OCI-LY1 (cell line): ENCODE measurements around the gene PRDM9.
"Not testable (repeated sequence)": the region's sequence is repeated elsewhere in the genome, so short reads cannot be mapped to it uniquely, and the experiment has no call there.

Source experiments
- H2AFZ ChIP-seq: fragments of 200-600 bp; sonication (generic), shearing (Covaris generic); 2 replicates; pipeline ENCODE4 v1.6.0; 2014; ENCODE audit warnings: antibody characterized with exemption, mild to moderate bottlenecking, low read length
- H3F3A ChIP-seq: fragments of 200-600 bp; sonication (generic), shearing (Covaris generic); 2 replicates; pipeline ENCODE4 v1.6.0; 2014; ENCODE audit warnings: mild to moderate bottlenecking, antibody characterized with exemption, low read length, moderate library complexity; ENCODE audit not compliant: insufficient read depth
- H3K27ac ChIP-seq: fragments of 200-600 bp; sonication (generic); 2 replicates; pipeline ENCODE4 v1.5.1; 2014; ENCODE audit warnings: low read length, mixed run types, mild to moderate bottlenecking, low read depth; ENCODE audit not compliant: poor library complexity, severe bottlenecking
- H3K27me3 ChIP-seq: fragments of 200-600 bp; sonication (generic); 2 replicates; pipeline ENCODE4 v1.6.0; 2014; ENCODE audit warnings: antibody characterized with exemption, mild to moderate bottlenecking, low read length, moderate library complexity; ENCODE audit not compliant: insufficient read depth
- H3K36me3 ChIP-seq: fragments of 200-600 bp; sonication (generic); 2 replicates; pipeline ENCODE4 v1.6.1; 2014; ENCODE audit warnings: mild to moderate bottlenecking, antibody characterized with exemption, low read length, moderate library complexity, mixed read lengths; ENCODE audit not compliant: insufficient read depth
- H3K4me1 ChIP-seq: fragments of 200-600 bp; sonication (generic); 2 replicates; pipeline ENCODE4 v1.5.1; 2014; ENCODE audit warnings: mild to moderate bottlenecking, low read length, moderate library complexity; ENCODE audit not compliant: insufficient read depth, severe bottlenecking
- H3K4me2 ChIP-seq: fragments of 200-600 bp; sonication (generic), shearing (Covaris generic); 2 replicates; pipeline ENCODE4 v1.6.1; 2014; ENCODE audit warnings: low read length
- H3K4me3 ChIP-seq: fragments of 200-600 bp; sonication (generic); 2 replicates; pipeline ENCODE4 v1.5.1; 2014; ENCODE audit warnings: low read length, low read depth, mild to moderate bottlenecking, mixed read lengths; ENCODE audit not compliant: poor library complexity, severe bottlenecking
- H3K79me2 ChIP-seq: fragments of 200-600 bp; shearing (Covaris generic); 2 replicates; pipeline ENCODE4 v1.6.1; 2016; ENCODE audit warnings: mixed run types, low read length, mixed read lengths; ENCODE audit not compliant: insufficient read depth
- H3K9ac ChIP-seq: fragments of 200-600 bp; sonication (generic), shearing (Covaris generic); 2 replicates; pipeline ENCODE4 v1.6.1; 2014; ENCODE audit warnings: mild to moderate bottlenecking, low read length, mixed read lengths
- H3K9me2 ChIP-seq: fragments of 200-600 bp; sonication (generic), shearing (Covaris generic); 2 replicates; pipeline ENCODE4 v1.6.1; 2014; ENCODE audit warnings: low read depth, mild to moderate bottlenecking, low read length, mixed read lengths
- H3K9me3 ChIP-seq: fragments of 200-600 bp; shearing (Covaris generic); 2 replicates; pipeline ENCODE4 v1.6.1; 2014; ENCODE audit warnings: low read length, mixed read lengths
- H4K20me1 ChIP-seq: fragments of 200-600 bp; sonication (generic), shearing (Covaris generic); 2 replicates; pipeline ENCODE4 v1.6.0; 2016; ENCODE audit warnings: mild to moderate bottlenecking, low read length; ENCODE audit not compliant: insufficient read depth
- EZH2 ChIP-seq: fragments of 200-600 bp; sonication (generic), shearing (Covaris generic); IDR thresholded peaks from 2 replicates; pipeline ENCODE4 v1.8.0; 2017; ENCODE audit warnings: borderline replicate concordance, mixed run types, mild to moderate bottlenecking, antibody characterized with exemption, low read length, moderate library complexity, mixed read lengths
- TF ChIP-seq, protein P1 (sequence below): fragments of 200-600 bp; sonication (generic), shearing (Covaris generic); IDR thresholded peaks from 2 replicates; pipeline ENCODE4 v1.5.1; 2017; ENCODE audit warnings: mild to moderate bottlenecking, antibody characterized with exemption, low read length, moderate library complexity, mixed read lengths

The PRDM9 gene

DNA sequence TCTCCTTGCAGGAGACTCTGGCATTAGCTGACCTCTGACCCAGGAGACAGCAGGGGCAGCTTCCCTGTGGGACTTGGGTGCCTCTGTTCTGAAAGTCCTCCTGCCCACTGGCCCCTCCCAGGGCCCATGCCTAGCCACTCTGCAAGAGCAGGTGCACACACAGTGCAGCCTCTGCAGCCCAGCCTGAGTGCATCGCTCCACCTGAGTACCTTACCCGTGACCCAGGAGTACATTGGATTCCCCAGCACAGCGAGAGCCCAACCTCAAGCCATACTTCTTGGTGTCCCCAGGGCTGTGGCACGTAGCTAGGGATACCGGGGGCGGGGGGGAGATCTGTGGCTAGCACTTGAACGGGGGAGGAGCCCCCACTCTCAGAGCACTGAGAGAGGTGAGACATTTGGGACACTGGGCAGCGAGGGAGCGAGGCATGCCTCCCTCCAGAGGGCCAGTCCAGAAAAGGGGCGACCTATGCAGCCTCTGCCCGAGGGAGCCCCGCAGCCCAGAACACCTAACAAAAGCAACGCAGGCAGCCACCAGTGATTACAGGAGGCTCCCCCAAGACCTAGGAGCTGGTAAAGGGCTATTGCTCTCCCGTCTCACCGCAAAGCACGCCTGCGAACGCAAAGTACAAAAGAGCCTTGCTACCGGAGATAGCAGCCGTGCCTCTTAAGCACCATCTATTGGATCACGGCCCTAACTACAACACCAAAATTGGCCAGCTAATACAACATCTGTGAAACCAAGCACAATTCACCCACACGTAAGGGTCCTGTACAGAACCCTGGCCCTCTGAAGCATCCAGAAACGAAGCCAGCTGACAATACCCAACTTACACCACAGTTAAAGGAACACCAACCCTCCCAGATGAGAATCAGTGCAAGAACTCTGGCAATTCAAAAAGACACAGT is 826 bp upstream of the PRDM9 start:
- Histone ChIP-seq H3K4me3 (no peak overlapping the region), H2AFZ (no peak overlapping the region), H3K4me2 (no peak overlapping the region), H3K36me3 (no peaks in the 10 kb centered on the region), H3K9ac (no peak overlapping the region), H3K9me3 (no peaks in the 10 kb centered on the region), H3K79me2 (no peaks in the 10 kb centered on the region), H3K27me3 (no peaks in the 10 kb centered on the region), H3K9me2 (no peaks in the 10 kb centered on the region), H4K20me1 (no peaks in the 10 kb centered on the region), H3F3A (no peaks in the 10 kb centered on the region), H3K4me1 (no peaks in the 10 kb centered on the region), H3K27ac (no peak overlapping the region)
- TF ChIP-seq, protein P1, sequence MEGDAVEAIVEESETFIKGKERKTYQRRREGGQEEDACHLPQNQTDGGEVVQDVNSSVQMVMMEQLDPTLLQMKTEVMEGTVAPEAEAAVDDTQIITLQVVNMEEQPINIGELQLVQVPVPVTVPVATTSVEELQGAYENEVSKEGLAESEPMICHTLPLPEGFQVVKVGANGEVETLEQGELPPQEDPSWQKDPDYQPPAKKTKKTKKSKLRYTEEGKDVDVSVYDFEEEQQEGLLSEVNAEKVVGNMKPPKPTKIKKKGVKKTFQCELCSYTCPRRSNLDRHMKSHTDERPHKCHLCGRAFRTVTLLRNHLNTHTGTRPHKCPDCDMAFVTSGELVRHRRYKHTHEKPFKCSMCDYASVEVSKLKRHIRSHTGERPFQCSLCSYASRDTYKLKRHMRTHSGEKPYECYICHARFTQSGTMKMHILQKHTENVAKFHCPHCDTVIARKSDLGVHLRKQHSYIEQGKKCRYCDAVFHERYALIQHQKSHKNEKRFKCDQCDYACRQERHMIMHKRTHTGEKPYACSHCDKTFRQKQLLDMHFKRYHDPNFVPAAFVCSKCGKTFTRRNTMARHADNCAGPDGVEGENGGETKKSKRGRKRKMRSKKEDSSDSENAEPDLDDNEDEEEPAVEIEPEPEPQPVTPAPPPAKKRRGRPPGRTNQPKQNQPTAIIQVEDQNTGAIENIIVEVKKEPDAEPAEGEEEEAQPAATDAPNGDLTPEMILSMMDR = no peak
- TF ChIP-seq EZH2 = no peak

DNA sequence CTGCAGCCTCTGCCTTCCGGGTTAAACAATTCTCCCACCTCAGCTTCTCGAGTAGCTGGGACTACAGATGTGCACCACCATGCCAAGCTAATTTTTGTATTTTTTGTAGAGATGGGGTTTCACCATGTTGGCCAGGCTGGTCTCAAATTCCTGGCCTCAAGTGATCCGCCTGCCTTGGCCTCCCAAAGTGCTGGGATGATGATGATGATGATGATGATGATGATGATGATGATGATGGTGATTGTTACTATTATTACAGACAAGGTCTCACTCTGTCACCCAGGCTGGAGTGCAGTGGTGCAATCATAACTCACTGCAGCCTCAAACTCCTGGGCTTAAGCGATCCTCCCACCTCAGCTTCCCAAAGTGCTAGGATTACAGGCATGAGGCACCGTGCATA is 3.0 kb downstream of the PRDM9 start:
- H3K27me3 ChIP-seq, H4K20me1 ChIP-seq, H3K9me3 ChIP-seq, H3K9me2 ChIP-seq, H2AFZ ChIP-seq, H3K79me2 ChIP-seq, H3K4me1 ChIP-seq, H3K27ac ChIP-seq, H3K36me3 ChIP-seq, H3K4me3 ChIP-seq, H3F3A ChIP-seq, H3K9ac ChIP-seq, H3K4me2 ChIP-seq: not testable (repeated sequence)

DNA sequence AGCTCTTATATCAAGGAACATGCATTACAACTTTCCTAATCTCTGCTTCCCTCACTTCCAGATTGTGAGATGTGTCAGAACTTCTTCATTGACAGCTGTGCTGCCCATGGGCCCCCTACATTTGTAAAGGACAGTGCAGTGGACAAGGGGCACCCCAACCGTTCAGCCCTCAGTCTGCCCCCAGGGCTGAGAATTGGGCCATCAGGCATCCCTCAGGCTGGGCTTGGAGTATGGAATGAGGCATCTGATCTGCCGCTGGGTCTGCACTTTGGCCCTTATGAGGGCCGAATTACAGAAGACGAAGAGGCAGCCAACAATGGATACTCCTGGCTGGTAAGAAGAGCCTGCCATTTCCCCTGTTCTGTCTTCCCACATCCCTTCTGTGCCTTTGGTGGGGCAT is 15.1 kb downstream of the PRDM9 start:
- no peaks in the 10 kb centered on the region for H3K27me3 ChIP-seq

More for the DNA sequence above, 15.1 kb downstream of the PRDM9 start:
- Histone ChIP-seq H3K36me3 (no peaks in the 10 kb centered on the region), H2AFZ (no peak overlapping the region), H3K9ac (no peak overlapping the region), H3F3A (no peaks in the 10 kb centered on the region), H3K9me2 (no peaks in the 10 kb centered on the region), H3K79me2 (no peaks in the 10 kb centered on the region), H3K4me3 (no peak overlapping the region), H4K20me1 (no peaks in the 10 kb centered on the region), H3K4me2 (no peak overlapping the region), H3K9me3 (no peaks in the 10 kb centered on the region), H3K27ac (no peak overlapping the region), H3K4me1 (no peaks in the 10 kb centered on the region)
- TF ChIP-seq, protein P1 = no peak
- no peak for TF ChIP-seq EZH2
